Keratinocyte (primary cell): ENCODE measurements around the gene RNPEPL1. TPM values are rescaled to one million over a fixed set of nuclear protein-coding genes. Genes with fewer than 3 reads are reported as not detected.

Experiments
- DNase-seq: peaks from one replicate; pipeline ENCODE4 v3.0.0-alpha.2; 2011; ENCODE audit warnings: low read depth, missing footprints, low spot score
- FAIRE-seq: peaks from 2 replicates; lab custom pipeline; 2011; peaks lifted over from hg19 to GRCh38; lab: Jason Lieb, UNC
- H2AFZ ChIP-seq: 2 replicates; pipeline ENCODE4 v1.6.0; 2012; ENCODE audit warnings: low read length, control low read depth, inconsistent platforms; ENCODE audit not compliant: control insufficient read depth
- H3K27ac ChIP-seq: 2 replicates; pipeline ENCODE4 v1.5.1; 2011; ENCODE audit warnings: low read length; ENCODE audit not compliant: control insufficient read depth, insufficient read depth
- H3K27me3 ChIP-seq: 3 replicates; pipeline ENCODE4 v1.6.0; 2011; ENCODE audit warnings: low read length; ENCODE audit not compliant: control insufficient read depth, insufficient read depth; ENCODE audit errors: extremely low read depth
- H3K36me3 ChIP-seq, 2 experiments: 2 replicates in 1 of 2; 3 replicates in 1 of 2; pipeline ENCODE4 v1.5.1; 2011; ENCODE audit warnings: low read length in 2 of 2, mild to moderate bottlenecking in 1 of 2; ENCODE audit not compliant: control insufficient read depth in 2 of 2, insufficient read depth in 2 of 2; ENCODE audit errors: extremely low read depth in 1 of 2
- H3K4me1 ChIP-seq: 3 replicates; pipeline ENCODE4 v1.5.1; 2011; ENCODE audit warnings: low read length; ENCODE audit not compliant: control insufficient read depth, insufficient read depth; ENCODE audit errors: extremely low read depth
- H3K4me2 ChIP-seq: 3 replicates; pipeline ENCODE4 v1.6.0; 2011; ENCODE audit warnings: low read depth, low read length; ENCODE audit not compliant: control insufficient read depth, insufficient read depth; ENCODE audit errors: extremely low read depth
- H3K4me3 ChIP-seq, 3 experiments: fragments of 200-600 bp in 1 of 3; sonication (generic) in 1 of 3; 2 replicates in 2 of 3; 3 replicates in 1 of 3; pipeline ENCODE4 v1.5.1; 2011 to 2016; ENCODE audit warnings: low read length in 3 of 3, mild to moderate bottlenecking in 3 of 3, control low read depth in 2 of 3, inconsistent platforms in 1 of 3, low read depth in 1 of 3, mixed read lengths in 1 of 3, mixed run types in 1 of 3, moderate library complexity in 1 of 3; ENCODE audit not compliant: control insufficient read depth in 2 of 3, insufficient read depth in 2 of 3; ENCODE audit errors: extremely low read depth in 1 of 3
- H3K79me2 ChIP-seq: 2 replicates; pipeline ENCODE4 v1.6.0; 2012; ENCODE audit warnings: low read length; ENCODE audit not compliant: control insufficient read depth, insufficient read depth
- H3K9ac ChIP-seq: 3 replicates; pipeline ENCODE4 v1.6.0; 2011; ENCODE audit warnings: low read length; ENCODE audit not compliant: control insufficient read depth, insufficient read depth; ENCODE audit errors: extremely low read depth
- H3K9me1 ChIP-seq: 3 replicates; pipeline ENCODE4 v1.6.0; 2011; ENCODE audit warnings: low read length; ENCODE audit not compliant: control insufficient read depth, insufficient read depth; ENCODE audit errors: extremely low read depth
- H3K9me3 ChIP-seq: 2 replicates; pipeline ENCODE4 v1.5.1; 2012; ENCODE audit warnings: low read depth, low read length; ENCODE audit not compliant: control insufficient read depth
- H4K20me1 ChIP-seq: 3 replicates; pipeline ENCODE4 v1.6.0; 2011; ENCODE audit warnings: low read length; ENCODE audit not compliant: control insufficient read depth, insufficient read depth; ENCODE audit errors: extremely low read depth
- CTCF ChIP-seq, 3 experiments: IDR thresholded peaks in 1 of 3; conservative IDR thresholded peaks in 1 of 3; optimal IDR thresholded peaks in 1 of 3; 2 replicates in 2 of 3; 3 replicates in 1 of 3; pipeline versions ENCODE3 to v1.5.1; 2011; ENCODE audit warnings: low read length in 3 of 3, mild to moderate bottlenecking in 3 of 3, moderate library complexity in 2 of 3, control low read depth in 1 of 3, inconsistent platforms in 1 of 3; ENCODE audit not compliant: insufficient read depth in 2 of 3; ENCODE audit errors: extremely low read depth in 1 of 3
- EZH2 ChIP-seq: IDR thresholded peaks from one replicate; pipeline ENCODE4 v1.6.1; 2012; ENCODE audit warnings: inconsistent platforms, mild to moderate bottlenecking, low read length, moderate library complexity
- dilution Hi-C: fragments of 300-500 bp; cut with MboI; formaldehyde crosslinking; loops from one replicate; pipeline ENCODE4 v1.7.0; 2020; ENCODE audit warnings: low sequenced_read_pairs; ENCODE audit not compliant: extremely low pct_ligation_motif_present
- polyA plus RNA-seq, 5 experiments: library from polyadenylated mRNA; depleted of rRNA in 3 of 5; stranded (reverse) in 3 of 5; stranded (forward) in 1 of 5; unstranded in 1 of 5; fragments of >200 nt; gene quantifications; 1 replicate in 1 of 5; 2 replicates in 3 of 5; 3 replicates in 1 of 5; pipeline versions ENCODE4 v1.2.1 to v1.2.3, GENCODE V29; 2011 to 2012; ENCODE audit warnings: missing spikeins in 2 of 5, low read depth in 1 of 5, low replicate concordance in 1 of 5

The RNPEPL1 gene
- polyA plus RNA-seq, 1 donor (not counting 4 experiments of a cell fraction or from before 2014, with no cell fraction given) = 3.7 TPM

- Histone ChIP-seq H4K20me1 (no peaks in the 10 kb centered on the region), H3K36me3 (peaks cover 5 to 7% of the 10 kb centered on the region in 2 experiments), H3K4me3 (no peak overlapping the region), H3K9me3 (no peaks in the 10 kb centered on the region), H3K27ac (no peak overlapping the region), H2AFZ (no peak overlapping the region), H3K9me1 (no peaks in the 10 kb centered on the region), H3K4me1 (peaks cover 10% of the 10 kb centered on the region), H3K4me2 (no peak overlapping the region), H3K27me3 (no peaks in the 10 kb centered on the region), H3K79me2 (no peaks in the 10 kb centered on the region), H3K9ac (no peak overlapping the region)
- no peak for FAIRE-seq
- no peak for DNase-seq
- dilution Hi-C loops = no loop called here
- no peak for TF ChIP-seq CTCF (optimal IDR thresholded peaks at IDR 0.05 in 1 of 3, IDR thresholded peaks at IDR 0.05 in 1 of 3, conservative IDR thresholded peaks at IDR 0.05 in 1 of 3; ENCODE audit: extremely low read depth in 1 of 3, insufficient read depth in 2 of 3, low read length in 3 of 3)
- no peak for TF ChIP-seq EZH2
Measured at GRCh38 chr2:240553956-240554480, 14.3 kb upstream of the RNPEPL1 start.

GRCh38 chr2:240554767-240555493, 13.4 kb upstream of the RNPEPL1 start:
- DNase-seq (no peak), FAIRE-seq (no peak)
- H3K9ac ChIP-seq = no peak overlapping the region
- no peak overlapping the region for H3K4me3 ChIP-seq
- no peak overlapping the region for H3K27ac ChIP-seq
- no peaks in the 10 kb centered on the region for H3K27me3 ChIP-seq
- TF ChIP-seq CTCF (optimal IDR thresholded peaks at IDR 0.05 in 1 of 3, IDR thresholded peaks at IDR 0.05 in 1 of 3, conservative IDR thresholded peaks at IDR 0.05 in 1 of 3; ENCODE audit: extremely low read depth in 1 of 3, insufficient read depth in 2 of 3, low read length in 3 of 3) (no peak), EZH2 (no peak)
- H4K20me1 ChIP-seq = no peaks in the 10 kb centered on the region
- no peaks in the 10 kb centered on the region for H3K9me3 ChIP-seq
- peaks cover 19% of the 10 kb centered on the region for H3K4me1 ChIP-seq
- dilution Hi-C loops = no loop called here
- H3K4me2 ChIP-seq = no peak overlapping the region
- H3K79me2 ChIP-seq = no peaks in the 10 kb centered on the region
- no peak overlapping the region for H2AFZ ChIP-seq
- peaks cover 5 to 7% of the 10 kb centered on the region in 2 experiments for H3K36me3 ChIP-seq
- H3K9me1 ChIP-seq = no peaks in the 10 kb centered on the region
